Pulmonary artery endothelial cell (primary cell): ENCODE results near the gene AGPAT1. TPM values are rescaled to one million over a fixed set of nuclear protein-coding genes. Genes with fewer than 3 reads are reported as not detected.
"Not testable (repeated sequence)": the region's sequence is repeated elsewhere in the genome, so short reads cannot be mapped to it uniquely, and the experiment has no call there.

ENCODE experiments used
- DNase-seq: peaks from one replicate; pipeline ENCODE4 v3.0.0-alpha.2; 2011; ENCODE audit warnings: low read depth, low spot score
- total RNA-seq: library from RNA; depleted of rRNA; stranded (reverse); fragments of >200 nt; gene quantifications from 2 replicates; pipeline ENCODE4 v1.2.3, GENCODE V29; 2014

The AGPAT1 gene
- total RNA-seq, 1 donor from 2014 or later: 8.3 TPM

- DNase-seq: no peak
Measured at GRCh38 chr6:32200711-32201475, 25.0 kb upstream of the AGPAT1 start.

GRCh38 chr6:32198866-32199265, 23.0 kb upstream of the AGPAT1 start:
- no peak for DNase-seq

DNA sequence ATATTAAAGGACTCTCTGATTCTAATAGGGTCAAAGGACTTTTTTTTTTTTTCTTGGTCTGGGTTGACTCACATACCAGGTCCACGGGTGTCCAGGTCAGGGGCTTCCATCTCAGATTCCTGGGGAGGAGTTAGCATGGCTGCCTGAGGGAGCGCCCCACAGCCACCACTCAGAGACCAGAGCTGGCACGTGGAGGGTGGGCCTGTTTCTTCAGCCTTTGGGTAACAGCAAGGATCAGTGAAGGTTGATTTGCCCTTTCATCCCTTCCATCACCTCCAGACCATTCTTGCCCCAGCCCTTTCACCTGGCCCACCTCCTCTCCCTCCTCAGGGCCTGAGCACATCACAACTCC, 22.4 kb upstream of the AGPAT1 start:
- DNase-seq: no peak

GRCh38 chr6:32196682-32197616, 21.1 kb upstream of the AGPAT1 start:
- DNase-seq: no peak

- DNase-seq: peak; percentile 99
Measured at GRCh38 chr6:32195902-32196681, 20.2 kb upstream of the AGPAT1 start.

DNA sequence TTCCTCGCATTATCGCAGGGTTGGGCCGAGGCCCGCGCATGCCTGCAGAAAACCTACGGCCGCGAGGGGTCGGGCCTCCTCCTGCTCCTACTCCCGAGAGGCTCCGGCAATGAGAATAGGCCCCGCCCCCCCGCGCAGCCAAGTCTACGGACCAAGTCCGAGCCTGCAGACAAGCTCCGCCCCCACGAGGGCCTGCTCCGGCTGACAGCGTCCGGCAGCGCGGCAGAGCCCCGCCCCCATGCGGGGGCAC, 19.7 kb upstream of the AGPAT1 start:
- no peak for DNase-seq

DNA sequence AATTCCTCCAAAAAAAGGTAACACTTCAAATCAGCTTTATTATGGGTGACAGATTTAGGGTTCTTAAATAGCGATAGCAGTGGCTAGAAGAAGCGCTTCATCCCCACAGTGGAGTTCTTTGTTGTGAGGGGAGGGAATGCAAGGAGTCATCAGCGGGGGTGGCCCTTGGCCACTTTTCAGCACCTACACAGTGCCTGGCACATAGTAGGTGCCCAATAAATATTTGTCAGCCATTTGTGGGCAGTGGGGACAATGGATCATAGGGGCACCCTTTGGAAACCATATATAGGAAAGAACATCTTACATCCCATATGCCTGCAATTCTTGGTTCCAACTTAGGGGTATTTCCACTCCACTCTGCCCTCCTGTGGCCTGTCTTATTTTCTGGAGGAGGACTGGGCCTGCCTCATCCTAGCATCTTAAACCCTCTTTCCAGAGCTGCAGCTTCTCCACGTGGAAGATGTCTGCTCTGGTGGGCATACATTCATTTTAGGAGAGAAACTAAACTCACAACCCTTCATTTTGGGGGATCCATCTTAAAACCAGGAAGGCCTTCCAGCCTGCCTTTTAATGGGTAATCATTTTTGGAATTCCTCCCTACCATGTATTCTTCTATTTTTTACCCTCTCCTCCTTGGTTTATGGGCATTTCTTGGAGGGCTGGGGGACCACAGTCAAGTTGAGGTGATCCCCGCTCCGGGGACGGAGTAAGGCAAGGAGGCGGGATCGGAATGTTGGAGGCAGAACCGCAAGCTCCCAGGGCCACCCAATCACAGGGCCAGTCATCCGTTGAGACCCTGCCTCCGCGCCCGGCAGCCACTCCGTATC, 19.2 kb upstream of the AGPAT1 start:
- DNase-seq: no peak

DNA sequence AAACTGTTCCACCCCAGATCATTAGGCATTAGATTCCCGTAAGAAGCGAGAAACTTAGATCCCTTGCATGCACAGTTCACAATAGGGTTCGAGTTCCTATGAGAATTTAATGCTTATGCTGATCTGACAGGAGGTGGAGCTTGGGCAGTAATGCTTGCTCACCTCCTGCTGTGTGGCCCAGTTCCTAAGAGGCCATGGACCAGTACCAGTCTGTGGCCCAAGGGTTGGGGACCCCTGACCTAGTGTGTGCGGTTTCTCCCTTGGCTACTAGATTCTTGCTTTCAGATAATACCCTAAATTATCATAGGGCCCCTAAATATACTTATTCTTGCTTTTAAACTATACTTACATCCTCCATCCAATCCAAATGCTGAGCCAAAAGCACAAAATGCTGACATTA, 18.5 kb upstream of the AGPAT1 start:
- no peak for DNase-seq

DNA sequence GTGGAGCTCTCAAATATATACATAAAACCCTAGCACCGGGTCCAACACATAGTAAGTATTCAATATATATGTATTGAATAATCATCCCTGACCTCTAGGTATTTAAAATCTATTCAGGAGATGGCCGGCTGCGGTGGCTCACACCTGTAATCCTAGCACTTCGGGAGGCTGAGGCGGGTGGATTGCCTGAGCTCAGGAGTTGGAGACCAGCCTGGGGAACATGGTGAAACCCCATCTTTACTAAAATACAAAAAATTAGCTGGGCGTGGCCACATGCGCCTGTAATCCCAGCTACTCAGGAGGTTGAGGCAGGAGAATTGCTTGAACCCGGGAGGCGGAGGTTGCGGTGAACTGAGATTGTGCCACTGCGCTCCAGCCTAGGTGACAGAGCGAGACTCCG, 17.2 kb upstream of the AGPAT1 start:
- DNase-seq: not testable (repeated sequence)

GRCh38 chr6:32192608-32193039, 16.7 kb upstream of the AGPAT1 start, which contains the start of gene GPSM3:
Gene GPSM3 (minus strand): TSS chr6:32192643. CDS start chr6:32192513, 130 bp downstream.
- no peak for DNase-seq

GRCh38 chr6:32191696-32192607, 16.1 kb upstream of the AGPAT1 start:
- DNase-seq: no peak

DNA sequence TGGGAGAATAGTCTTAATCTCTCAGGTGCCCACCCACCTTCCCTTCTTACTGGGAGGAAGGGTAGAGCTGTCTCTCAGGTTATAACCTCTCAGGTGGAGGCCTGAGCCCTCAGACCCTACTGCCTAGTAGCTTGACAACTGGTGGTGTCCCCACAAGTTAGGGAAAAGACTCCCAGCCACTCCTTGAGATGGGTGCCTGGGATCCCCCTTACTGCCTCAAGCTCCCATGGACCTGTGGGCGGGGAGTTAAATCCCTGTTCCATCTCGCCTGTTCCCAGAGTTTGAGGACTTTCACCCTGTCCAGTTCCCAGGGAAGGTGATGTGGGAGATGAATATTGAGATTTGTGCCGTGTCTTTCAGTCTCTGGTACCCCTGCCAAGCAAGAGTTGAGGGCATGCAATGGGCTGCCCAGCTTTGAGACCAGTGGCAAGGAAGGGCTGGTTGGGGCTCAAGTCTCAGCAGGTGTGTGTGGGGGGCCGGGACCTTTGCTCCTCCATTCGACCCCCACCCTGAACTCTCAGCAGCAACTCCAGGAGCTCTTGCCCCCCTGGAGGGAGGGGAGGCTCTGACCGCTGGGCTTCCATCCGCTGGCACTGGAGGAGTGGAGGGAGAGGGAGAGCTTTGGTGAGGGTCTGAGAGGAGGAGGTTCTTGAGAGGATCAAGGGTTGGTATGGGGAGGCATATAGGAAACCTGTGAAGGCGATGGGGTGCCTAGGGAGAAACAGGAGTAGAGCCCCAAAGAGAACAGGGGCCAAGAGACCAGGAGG, 15.2 kb upstream of the AGPAT1 start:
- DNase-seq: no peak

DNA sequence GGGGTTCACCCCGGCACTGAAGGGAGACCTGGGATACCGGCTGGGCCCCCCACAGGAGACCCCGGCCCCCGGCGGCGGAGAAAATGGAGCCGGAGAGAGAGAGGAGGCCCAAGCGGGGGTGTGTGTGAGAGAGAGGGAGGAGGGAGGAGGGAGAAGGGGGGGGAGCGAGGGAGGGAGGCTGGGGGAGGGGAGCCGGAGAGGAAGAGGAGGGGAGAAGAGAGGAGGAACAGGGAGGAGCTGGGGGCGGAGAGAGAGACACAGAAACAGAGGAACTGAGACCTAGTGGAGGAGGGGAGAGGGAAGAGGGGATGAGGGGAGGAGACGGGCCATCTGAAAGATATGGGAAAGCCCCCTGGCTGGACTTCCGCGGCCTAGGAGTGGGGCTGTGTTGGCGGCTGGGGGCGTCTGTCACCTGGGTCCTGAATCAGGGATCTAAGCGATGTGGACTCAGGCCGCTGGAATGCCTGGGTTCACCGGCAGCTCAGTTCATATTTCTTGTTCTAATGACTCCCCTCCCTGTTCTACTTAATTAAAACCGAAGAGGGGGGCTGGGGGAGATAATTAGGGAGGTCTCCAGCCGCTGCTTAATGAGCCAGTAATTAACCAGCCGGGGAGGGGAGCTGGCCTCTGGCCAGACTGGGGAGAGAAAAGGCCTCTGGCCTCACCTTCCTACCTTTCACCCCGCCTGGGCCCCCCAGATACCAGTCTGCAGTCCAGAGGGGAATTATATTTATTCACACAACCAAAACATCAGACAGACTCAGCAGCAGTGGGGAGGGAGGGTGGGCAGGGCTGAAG, 14.4 kb upstream of the AGPAT1 start, which contains the start of gene PBX2:
PBX2 (minus strand) TSS at position 149 of the 798 bp plus-strand sequence. CDS start 287 bp downstream, outside the sequence.
- peak; percentile 85 for DNase-seq

GRCh38 chr6:32189742-32190053, 13.8 kb upstream of the AGPAT1 start:
- no peak for DNase-seq

GRCh38 chr6:32189069-32189741, 13.3 kb upstream of the AGPAT1 start:
- no peak for DNase-seq

- no peak for DNase-seq
Measured at GRCh38 chr6:32188381-32189068, 12.6 kb upstream of the AGPAT1 start.

DNA sequence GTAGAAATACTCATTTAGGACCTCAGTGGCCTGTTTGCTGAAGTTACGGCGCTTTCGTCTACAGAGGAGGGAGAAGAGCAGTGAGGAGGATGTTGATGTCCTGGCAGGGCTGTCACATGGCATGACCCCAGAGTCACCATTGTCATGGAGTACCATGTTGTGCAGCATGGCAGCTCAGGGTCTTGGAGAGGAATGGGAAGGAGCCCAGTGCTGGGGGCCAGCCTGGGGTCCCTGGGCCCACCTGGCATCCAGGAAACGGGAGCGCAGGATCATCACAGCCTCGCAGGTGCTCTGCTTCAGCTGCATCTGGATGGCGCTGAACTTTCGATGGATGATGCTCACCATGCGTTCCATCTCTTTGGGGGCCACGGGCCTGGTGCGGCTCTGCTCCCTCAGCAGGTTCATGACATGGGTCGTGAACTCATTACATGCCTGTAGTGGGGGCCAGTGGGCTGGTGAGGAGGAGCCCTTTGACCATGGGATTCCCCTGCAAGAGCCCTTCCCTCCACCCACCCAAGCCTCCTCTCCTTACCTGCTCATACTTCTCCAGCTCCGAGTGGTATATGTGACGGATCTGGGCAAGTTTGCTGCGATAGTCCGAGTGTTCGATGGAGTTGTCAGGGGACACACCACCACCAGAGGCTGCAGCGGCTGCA, 12.0 kb upstream of the AGPAT1 start:
- DNase-seq: not testable (repeated sequence)
